IPS DF 19.7 (cell line): ENCODE data around the gene RASL10B.
"Not testable (repeated sequence)": the region's sequence is repeated elsewhere in the genome, so short reads cannot be mapped to it uniquely, and the experiment has no call there.

Experiments
- DNase-seq: peaks from one replicate; pipeline ENCODE4 v3.0.0-alpha.2; 2013; ENCODE audit warnings: low read depth, low spot score

RASL10B gene

GRCh38 chr17:35742896-35743477, 11.5 kb downstream of the RASL10B start:
- no peak for DNase-seq

GRCh38 chr17:35743626-35744328, 12.3 kb downstream of the RASL10B start:
- DNase-seq = no peak

- DNase-seq = no peak
Measured at GRCh38 chr17:35744830-35745229, 13.4 kb downstream of the RASL10B start.

- no peak for DNase-seq
Measured at GRCh38 chr17:35745246-35745645, 13.8 kb downstream of the RASL10B start.

DNA sequence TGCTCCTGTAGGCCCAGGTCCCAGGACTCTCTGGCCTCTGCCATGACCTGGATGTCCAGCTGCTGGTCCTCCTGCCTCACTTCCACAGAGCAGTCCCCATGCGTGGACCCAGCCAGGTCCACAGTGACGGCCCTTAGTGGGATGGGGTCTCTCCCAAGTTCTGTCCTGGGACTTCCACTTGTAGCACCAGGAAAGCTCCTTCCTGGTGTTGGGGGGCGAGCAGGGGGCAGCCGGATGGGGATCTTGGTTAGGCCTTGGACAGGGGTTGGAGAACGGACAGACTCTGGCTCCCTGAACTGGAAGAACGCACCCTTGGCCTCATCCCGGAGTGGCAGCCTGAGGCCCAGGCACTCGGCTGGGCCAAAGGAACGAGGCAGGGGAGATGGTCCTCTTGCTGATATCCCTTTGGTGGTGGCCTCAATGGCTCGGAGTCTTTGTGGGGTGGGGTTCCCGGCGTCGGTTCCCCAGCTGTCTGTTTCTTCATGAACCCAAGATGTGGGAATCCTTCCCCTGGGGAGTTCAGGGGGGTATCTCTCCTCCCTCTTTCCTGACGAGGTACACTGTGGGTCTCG, 14.4 kb downstream of the RASL10B start:
- no peak for DNase-seq

DNA sequence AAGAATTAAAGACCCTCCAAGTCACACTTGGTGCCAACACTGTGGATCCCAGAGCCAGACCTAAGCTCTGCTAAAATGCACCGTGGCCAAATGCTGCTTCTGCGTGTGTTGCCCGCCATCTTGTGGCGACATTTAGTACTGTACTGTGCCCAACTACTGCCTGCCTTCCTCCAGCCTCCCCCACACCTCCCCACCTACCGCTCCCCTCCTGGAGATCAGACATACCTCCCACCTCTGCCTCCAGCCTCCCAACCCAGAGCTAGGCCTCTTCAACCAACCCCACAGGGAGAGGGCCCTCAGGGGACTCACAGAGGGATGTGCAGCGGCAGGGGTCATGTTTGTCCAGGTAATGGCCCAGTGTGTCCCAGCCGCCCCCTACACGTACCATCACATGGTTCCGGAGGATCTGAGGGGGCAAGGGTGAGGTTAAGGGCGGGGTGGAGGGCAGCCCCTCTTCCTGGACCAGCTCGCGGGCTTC, 16.1 kb downstream of the RASL10B start:
- DNase-seq = no peak

DNA sequence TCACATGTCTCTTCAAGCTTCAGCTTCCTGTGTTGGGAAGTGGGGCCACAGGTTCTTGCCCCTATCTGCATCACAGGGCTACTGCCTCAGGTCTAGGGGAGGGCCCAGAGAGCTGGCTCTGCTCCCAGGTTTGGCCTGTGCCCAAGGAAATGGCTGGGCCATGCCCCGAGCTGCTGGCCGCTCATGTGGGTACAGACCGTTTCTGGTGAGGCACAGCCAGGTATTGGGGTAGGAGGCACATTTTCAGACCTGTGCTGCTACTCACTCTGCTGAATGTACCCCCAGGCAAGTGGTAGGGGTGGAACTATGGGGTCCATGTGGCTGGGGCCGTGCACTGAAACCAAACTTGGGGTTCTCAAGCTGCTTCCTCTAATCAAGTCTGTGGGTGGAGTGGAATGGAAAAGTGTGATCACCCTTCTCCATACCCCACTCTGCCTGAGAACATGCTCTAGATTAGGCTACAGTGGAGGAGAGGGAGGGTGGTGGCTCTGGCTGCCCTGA, 17.0 kb downstream of the RASL10B start:
- no peak for DNase-seq

GRCh38 chr17:35748979-35749378, 17.5 kb downstream of the RASL10B start:
- DNase-seq = no peak

DNA sequence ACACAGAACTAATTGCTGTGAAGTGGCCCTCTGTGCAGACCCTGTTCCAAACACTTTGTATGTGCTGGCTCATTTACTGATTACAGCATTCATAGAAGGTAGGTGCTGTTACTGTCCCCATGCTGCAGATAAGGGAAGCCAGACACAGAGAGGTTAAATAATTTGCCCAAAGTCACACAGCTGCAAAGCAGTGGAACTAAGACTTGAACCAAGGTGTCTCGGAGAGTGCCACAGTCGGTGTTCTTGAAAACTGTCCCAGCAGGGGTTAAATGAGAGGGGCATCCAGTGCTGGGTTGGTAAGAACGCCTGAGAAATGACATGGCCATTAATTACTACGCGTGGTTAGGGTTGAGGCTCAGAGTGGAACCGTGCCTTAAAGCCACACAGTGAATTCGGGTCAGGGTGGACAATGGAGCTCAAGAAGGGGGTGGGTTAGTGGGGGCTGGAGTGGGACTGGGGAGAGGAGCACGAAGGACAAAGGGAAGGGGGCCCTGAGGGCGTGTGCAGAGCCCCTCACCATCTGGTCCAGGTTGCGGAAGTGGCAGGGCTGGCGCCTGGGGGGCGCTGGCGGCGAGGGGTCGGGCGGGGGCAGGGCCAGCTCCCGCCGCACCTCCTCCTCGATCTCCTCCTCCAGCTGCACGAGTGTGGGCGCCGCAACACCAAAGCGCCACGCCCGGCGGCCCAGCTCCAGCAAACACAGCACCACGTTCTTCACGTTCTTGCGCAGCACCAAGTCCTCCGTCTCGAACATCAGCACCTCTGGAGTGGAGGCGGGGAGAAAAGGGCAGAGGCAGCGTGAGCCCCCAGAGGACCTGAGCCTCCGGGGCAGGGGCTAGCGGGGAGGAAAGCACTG, 18.3 kb downstream of the RASL10B start:
- DNase-seq = no peak

DNA sequence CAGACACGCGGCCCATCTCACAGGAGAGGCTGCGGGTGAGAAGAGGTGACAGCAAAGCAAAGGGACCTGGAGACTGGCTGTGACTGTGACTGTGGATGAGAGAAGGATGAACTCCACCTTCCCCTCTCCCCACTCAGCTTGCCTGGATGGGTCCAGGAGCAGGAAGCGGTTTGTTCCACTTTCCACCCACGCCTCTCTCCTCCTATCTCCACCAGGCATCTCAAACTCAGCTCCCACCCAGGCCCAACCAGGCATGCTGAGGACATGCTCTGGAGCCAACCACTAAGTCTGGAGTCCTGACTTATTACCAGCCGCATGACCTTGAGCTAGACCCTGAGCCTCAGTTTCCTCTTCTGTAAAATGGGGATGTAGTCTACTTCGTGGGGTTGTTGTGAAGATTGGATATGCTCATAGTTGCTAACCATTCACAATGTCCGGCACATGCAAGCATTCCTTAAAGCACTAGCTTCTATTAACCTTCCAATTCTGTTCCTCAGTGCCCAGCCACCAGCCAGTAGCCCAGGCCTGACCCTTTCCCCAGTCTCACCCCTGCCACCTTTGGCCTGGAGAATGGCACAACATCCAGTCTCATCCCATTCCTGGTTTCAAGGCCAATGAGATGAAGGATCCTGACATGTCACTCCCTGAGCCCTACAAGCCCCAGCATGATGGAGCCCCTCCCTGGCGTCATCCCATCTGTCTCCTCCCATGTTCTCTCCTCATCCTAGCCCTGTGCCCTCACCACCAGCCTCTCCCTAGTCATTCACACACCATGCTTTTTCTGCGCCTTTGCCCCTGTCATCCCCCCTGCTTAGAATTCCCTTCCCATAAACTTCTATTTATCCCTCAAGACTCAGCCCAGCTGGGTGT, 19.3 kb downstream of the RASL10B start:
- DNase-seq = no peak

GRCh38 chr17:35751541-35751940, 20.1 kb downstream of the RASL10B start:
- DNase-seq = not testable (repeated sequence)

- no peak for DNase-seq
Measured at GRCh38 chr17:35752471-35752870, 21.0 kb downstream of the RASL10B start.

- no peak for DNase-seq
Measured at GRCh38 chr17:35752945-35753764, 21.7 kb downstream of the RASL10B start, which contains the start of gene GAS2L2. Gene GAS2L2, minus strand, starts transcription at chr17:35753239. Its CDS starts 389 bp downstream, at chr17:35752850.

GRCh38 chr17:35757243-35757642, 25.8 kb downstream of the RASL10B start:
- DNase-seq = no peak

- no peak for DNase-seq
Measured at GRCh38 chr17:35760587-35760986, 29.1 kb downstream of the RASL10B start, which contains the start of gene C17orf50. Gene C17orf50, plus strand, starts transcription at chr17:35760887. Its CDS starts 55 bp downstream, at chr17:35760942.

DNA sequence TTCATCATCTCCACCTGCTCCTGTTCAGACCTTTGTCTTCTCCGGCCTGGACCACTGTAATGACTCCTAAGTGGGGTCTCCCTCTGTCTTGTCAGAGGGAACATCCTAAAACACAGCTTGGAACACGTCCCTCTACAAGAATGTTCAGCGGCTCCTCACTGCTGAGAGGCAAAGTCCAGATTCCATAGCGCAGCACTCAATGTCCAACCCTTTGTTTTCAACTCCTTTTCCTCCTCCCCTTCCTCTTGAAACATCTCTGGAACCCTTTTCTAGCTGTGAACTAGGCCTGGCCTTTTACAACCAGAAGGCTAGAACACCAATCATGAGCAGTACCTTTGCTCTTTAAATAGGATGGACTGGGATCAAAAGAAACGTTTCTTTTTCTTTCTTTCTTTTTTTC, 30.2 kb downstream of the RASL10B start:
- no peak for DNase-seq

GRCh38 chr17:35763767-35764122, 32.3 kb downstream of the RASL10B start:
- no peak for DNase-seq

DNA sequence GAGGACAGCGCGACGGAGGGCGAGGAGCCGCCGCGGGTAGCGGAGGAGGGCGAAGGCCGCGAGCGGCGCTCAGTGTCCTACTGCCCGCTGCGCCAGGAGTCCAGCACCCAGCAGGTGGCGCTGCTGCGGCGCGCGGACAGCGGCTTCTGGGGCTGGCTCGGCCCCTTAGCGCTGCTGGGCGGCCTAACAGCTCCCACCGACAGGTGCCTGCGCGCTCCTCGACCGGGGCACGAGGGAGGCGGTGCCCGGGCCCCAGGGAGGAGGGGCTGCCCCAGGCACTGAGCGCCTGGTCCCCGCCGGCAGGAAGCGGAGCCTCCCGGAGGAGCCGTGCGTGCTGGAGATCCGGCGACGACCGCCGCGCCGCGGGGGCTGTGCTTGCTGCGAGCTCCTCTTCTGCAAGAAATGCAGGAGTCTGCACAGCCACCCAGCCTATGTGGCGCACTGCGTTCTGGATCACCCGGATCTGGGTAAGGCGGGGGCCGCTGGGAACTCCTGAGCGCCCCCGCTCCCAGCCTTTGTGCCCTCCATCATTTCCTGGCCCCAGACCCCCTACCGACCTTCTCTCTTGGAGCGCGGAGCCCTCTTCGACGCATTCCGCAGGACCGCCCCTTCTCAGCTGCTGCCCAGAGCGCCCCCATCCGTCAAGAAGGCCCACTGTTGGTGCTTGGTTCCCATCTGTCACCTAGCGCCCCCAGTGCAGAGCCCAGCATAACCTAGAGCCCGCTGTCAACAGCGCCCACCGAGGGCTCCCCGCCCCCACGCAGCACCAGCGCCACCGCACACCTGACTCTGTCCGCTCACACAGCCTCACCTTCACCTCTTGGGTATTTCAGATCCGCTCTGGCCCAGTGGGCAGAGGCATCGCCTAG, 32.9 kb downstream of the RASL10B start:
- DNase-seq = peak; percentile 83
